Right renal pelvis (tissue), 4 donors: ENCODE results near the gene SEL1L2. TPM values are rescaled to one million over a fixed set of nuclear protein-coding genes. Genes with fewer than 3 reads are reported as not detected.
A peak's percentile ranks its signal among the peaks of the same experiment; 100 is the strongest.

Source experiments
- DNase-seq, 4 donors: peaks; one replicate each; pipeline ENCODE4 v3.0.0-alpha.2; 2013; ENCODE audit warnings: low read depth in 4 of 4, low spot score in 3 of 4, missing footprints in 1 of 4
- polyA plus RNA-seq, 4 donors: library from polyadenylated mRNA; unstranded; fragments of 120-200 nt; gene quantifications; one replicate each; pipeline ENCODE4 v1.2.1, GENCODE V29; 2013; ENCODE audit not compliant: insufficient read length in 4 of 4

The SEL1L2 gene
- polyA plus RNA-seq, 4 donors = 0.09 TPM; not detected in 3

DNA sequence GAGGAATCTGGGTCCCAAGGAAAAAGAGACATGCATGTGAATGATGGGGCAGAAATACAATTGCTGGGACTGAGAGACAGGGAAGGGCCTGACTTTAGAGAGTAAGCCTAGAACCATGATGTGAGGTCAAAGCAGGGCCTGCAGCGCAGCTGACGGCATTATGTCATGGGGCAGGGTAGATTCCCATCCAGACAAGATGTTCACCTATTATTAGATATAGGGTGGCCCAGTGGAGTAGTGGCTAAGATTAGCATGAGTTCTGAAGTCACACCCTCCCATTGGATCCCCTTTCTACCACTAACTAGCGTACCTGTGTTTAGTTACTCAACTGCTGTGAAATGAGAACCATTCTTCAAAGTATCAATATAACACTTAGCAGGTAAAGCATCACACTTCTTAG is 166.0 kb downstream of the SEL1L2 start:
- no peak for DNase-seq

- DNase-seq = no peak
Observed at GRCh38 chr20:13822459-13822858, 168.0 kb downstream of the SEL1L2 start.

DNA sequence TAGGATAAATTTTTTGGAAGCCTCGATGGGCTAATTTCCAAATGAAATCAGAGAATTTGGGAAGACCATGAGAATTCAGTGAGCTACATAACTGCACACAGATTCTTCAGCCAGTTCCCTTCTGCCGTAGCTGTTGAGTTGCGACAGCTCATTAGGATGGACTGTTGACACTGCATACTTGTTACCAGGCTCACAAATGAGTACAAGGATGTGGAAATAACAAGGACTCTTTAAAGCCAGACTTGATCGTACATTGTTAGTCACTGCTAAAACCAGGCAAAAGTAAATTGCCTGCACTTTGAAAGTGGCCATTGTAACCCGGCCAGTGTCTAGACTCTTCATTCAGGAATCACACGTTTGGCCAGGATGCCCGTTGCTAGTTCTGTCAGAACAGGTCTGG is 168.5 kb downstream of the SEL1L2 start:
- DNase-seq = no peak

- peak; percentile 24 to 43 (median 26) for DNase-seq
Observed at GRCh38 chr20:13819885-13820645, 170.3 kb downstream of the SEL1L2 start.

- DNase-seq = no peak
Observed at GRCh38 chr20:13817342-13817741, 173.1 kb downstream of the SEL1L2 start.

- no peak for DNase-seq
Observed at GRCh38 chr20:13816757-13817156, 173.7 kb downstream of the SEL1L2 start.

DNA sequence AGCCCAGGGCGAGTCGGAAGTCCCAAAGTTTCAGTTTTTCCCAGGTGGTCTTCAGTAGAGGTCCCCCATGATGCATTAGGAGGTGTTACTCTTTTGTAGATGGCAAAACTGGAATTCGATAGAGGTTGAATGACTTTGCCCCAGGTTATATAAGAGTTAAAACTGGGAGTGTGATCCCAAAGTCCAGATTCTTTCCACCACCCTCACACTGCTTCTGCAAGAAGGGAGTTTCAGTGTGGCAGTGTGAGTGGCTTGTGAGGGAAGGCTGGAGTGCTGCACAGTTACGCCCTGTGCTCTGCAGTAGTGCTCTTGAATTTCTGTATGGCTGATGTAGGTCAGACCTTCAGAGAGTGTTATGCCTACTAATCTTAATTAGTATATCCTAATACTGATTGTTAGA is 175.7 kb downstream of the SEL1L2 start:
- no peak for DNase-seq

- no peak for DNase-seq
Observed at GRCh38 chr20:13813910-13814309, 176.5 kb downstream of the SEL1L2 start.

DNA sequence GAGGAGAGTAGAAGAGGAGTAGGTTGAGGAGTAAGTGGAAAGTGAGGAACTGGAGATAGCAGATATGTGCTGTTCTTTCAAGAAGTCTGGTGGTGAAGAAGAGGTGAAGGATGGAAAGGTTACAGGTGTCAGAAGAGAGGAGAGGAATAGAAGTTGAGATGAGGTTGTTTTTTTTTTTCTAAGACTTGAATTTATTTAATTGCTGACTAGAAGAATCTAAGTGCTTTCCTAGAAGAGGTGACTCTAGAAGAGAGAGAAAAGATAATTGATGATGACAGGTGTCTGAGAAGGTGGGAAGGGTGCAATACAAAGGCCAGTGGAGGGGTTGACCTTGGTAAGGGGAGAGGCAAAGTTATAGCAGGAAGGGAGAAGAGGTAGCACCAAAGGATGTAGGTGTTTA is 180.0 kb downstream of the SEL1L2 start:
- DNase-seq = no peak

- DNase-seq = no peak
Observed at GRCh38 chr20:13809855-13810254, 180.6 kb downstream of the SEL1L2 start.

- DNase-seq = no peak
Observed at GRCh38 chr20:13809373-13809772, 181.0 kb downstream of the SEL1L2 start.

DNA sequence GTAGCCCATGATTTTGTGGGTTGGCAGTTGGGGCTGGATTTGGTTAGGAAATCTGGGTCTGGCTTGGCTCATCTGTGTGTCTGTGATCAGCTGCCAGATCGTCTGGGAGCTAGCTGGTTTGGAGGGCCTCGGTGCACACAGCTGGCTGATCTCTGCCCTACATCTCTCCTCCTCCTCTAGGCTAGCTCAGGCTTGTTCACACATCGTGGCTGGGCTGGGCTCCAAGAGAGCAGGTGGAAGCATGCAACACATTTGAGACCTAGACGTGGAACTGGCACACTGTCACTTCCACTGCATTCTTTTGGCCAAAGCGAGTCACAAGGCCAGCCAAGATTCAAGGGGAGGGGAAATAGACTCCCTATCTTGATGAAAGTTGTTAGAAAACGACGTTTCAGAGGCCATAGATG is 189.7 kb downstream of the SEL1L2 start:
- no peak for DNase-seq

DNA sequence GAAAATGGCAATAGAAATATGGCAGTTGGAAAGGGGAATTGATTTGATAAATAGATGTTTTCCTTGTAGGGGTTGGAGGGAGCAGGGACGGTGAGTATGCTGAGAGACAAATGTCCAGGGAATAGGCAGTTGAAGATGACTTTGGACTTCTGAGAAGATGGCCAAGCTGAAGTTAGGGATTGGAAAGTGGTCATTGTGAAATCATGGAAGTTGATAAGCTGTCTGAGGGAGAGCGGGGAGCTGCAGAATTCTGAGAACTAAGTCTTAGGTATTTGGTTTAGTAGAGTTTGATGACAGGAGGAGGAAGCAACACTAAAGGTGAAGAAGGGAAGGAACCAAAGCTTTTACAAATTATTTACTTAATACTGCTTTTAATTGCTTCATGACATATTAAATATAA is 190.4 kb downstream of the SEL1L2 start:
- DNase-seq = no peak

Other genes with a start within 250 kb of the SEL1L2 start
- 10 to 100 TPM; 22.4 to 30.5 (median 27.7) TPM for gene ESF1, start 205.7 kb downstream of the SEL1L2 start, polyA plus RNA-seq
- gene NDUFAF5, start 205.6 kb downstream of the SEL1L2 start, polyA plus RNA-seq = 10 to 100 TPM; 25.8 to 33.4 (median 29.1) TPM
- gene MACROD2, start 4.9 kb upstream of the SEL1L2 start, polyA plus RNA-seq = 10 to 100 TPM; 12.4 to 14.4 (median 13.6) TPM